Stimulated activated CD4-positive, alpha-beta T cell treated with anti-CD3 and anti-CD28 coated beads, TNF-alpha, amount 100 ng/mL, for 4 hours (primary cell): ENCODE measurements around the gene SLC6A3.
"Not testable (repeated sequence)": the region's sequence is repeated elsewhere in the genome, so short reads cannot be mapped to it uniquely, and the experiment has no call there.

Experiments
- DNase-seq, 3 experiments: peaks; one replicate each; pipeline ENCODE4 v3.0.0-alpha.2; 2020; ENCODE audit warnings: low read depth in 3 of 3

Gene SLC6A3

DNA sequence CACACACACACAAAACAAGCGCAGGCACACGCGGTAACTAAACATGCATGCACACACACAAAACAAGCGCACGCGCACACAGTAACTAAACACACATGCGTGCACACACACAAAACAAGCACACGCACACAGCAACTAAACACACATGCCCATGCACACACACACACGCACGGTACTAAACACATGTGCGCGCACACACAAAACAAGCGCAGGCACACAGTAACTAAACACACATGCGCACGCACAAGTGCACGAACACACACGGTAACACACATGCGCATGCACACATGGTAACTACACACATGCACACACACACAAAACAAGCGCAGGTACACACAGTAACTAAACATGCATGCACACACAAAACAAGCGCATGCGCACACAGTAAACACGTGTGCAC is 19.9 kb upstream of the SLC6A3 start:
- DNase-seq, result no peak

GRCh38 chr5:1464511-1464910 is 19.3 kb upstream of the SLC6A3 start:
- no peak for DNase-seq

DNA sequence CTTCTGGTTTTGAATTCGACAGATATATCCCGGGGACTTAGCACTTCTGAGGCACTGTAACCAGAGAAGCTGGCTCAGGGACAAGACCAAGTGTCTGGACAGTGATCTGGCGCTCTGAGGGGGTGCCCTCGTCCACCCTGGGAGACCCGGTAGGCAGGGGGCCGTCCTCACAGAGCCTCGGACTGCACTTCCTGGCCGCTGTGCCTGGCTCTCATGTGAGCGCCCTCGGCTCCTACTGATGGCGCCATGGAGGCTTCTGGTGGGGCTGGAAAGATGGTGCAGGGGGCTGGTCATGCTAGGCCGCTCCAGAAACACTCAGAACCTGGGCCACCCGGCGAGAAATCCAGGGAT is 18.8 kb upstream of the SLC6A3 start:
- no peak for DNase-seq

DNA sequence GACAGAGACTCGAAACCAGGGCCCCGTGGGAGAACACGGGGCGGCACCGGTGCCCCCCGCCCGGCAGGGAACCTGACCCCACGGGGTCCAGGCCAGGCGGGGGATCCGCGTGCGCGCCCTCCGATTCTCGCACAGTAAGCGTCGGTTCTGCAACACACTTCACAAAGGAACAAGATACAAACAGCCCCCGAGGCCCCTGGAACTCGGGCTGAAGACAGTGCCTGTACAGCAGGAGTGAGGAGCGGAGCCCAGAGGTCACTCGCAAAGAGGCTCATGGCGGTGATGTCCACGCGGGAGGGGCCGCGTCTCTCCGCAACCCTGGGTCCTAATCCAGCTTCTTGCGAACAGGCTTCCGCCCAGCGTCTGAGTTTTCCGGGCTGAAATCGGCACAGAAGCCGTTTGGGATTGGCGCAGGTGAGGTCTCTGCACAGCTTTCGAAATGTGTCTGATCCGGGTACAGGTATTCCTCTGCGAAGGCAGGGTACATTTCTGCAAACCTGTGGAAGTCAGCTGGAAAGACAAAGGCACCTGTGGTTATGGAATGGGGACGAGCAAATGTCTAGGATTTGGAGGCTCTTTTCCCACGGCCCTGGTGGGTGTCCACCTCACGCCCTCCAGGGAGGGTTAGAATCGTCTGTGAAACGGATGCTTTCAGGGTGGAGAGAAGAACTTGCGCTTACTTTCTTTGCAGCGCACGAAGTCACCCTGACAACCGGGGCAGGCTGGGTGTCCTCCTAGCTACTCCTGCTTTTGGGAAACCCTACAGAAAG is 18.3 kb upstream of the SLC6A3 start:
- DNase-seq, result no peak

DNA sequence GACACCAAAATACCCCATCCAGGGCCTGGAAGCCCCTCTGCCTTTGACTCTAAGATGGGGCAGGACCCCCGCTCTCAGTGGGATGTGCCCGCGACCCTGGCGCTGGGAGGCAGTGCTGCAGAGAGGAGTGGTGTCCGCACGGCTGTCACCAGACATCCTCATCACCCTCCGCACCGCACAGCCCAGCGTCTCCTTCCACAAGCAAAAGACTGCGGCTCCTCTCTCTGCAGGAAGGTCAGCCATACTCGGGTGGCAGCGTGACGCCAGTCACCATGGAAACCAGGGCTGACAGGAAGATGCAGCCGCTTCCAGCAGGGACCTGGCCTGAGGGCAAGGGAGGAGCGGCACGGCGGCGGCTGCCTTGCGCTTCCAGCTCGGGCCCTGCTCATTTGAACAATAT is 17.1 kb upstream of the SLC6A3 start:
- DNase-seq, result no peak

GRCh38 chr5:1461396-1461795 is 16.2 kb upstream of the SLC6A3 start:
- no peak for DNase-seq

- no peak for DNase-seq
Measured at GRCh38 chr5:1460054-1460682, 14.9 kb upstream of the SLC6A3 start.

- DNase-seq, result not testable (repeated sequence)
Measured at GRCh38 chr5:1459435-1459834, 14.2 kb upstream of the SLC6A3 start.

DNA sequence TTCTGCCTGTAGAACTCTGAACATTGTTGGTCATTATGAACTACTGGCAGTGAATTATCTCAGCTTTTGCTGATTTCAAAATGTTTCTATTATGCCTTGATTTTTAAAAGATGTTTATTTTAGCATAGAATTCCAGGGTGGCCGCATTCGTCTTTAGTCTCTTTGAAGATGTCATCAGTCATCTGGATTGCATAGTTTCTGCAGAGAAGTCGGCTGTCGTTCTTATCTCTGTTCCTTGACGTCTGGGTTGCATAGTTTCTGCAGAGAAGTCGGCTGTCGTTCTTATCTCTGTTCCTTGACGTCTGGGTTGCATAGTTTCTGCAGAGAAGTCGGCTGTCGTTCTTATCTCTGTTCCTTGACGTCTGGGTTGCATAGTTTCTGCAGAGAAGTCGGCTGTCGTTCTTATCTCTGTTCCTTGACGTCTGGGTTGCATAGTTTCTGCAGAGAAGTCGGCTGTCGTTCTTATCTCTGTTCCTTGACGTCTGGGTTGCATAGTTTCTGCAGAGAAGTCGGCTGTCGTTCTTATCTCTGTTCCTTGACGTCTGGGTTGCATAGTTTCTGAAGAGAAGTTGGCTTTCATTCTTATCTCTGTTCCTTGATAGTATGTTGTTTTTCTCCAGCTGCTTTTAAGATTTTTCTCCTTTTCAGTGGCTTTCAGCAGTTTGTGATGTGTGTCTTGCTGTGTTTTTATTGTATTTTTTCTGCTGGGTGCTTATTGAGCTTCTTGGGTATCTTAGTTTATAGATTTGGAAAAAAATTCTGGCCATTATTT is 11.1 kb upstream of the SLC6A3 start:
- DNase-seq, result not testable (repeated sequence)

DNA sequence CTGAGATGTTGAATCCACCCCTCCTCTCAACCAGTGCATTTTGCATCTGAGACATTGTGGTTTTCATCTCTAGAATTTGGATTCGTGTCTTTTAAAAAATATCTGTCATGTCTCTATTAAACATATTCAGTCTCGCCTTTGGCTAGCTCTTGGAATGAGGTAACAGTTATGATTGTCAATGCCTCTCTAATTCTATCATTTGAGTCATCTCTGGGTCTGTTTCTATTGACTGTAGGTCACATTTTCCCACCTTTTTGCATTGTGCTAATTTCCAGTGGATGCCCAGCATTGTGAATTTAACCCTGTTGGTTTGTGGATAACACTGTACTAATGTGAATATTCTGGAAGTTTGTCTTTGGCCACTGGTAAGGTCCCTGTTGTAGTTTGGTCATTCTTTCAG is 8.4 kb upstream of the SLC6A3 start:
- no peak for DNase-seq

GRCh38 chr5:1449081-1449630 is 3.9 kb upstream of the SLC6A3 start:
- no peak for DNase-seq

GRCh38 chr5:1448511-1449011 is 3.3 kb upstream of the SLC6A3 start:
- DNase-seq, result no peak

DNA sequence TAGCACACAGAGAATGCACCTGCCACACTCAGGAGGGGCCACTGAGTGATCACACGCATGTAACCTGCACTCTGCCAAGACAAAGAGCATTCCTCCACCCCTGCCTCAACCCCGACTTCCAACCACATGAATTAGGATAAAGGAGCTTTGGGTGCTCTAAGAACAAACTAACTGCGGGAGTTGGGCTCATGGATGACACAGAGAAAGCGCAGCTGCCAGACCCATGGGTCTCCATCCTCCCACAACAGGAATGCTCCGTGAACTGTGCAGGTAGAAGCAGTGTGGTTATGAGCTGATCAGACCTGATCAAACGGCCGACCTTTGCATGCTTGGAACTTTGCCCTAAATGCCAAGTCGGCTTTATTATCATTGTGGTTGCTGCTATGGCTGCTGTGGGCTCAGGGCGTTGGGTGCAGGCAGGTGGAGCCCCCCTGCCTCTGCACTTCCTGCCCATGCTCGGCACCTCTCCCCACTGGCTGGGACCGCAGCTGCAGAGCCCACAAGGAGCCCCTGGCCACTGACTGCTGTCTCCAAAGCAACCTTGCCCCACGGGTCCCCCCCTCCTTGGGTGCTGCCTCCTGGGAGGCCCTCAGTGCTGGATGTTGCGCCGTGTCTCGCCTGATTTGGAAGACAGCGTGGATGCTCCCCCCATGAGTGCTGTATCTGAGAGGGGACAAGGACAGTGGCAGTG is 2.6 kb upstream of the SLC6A3 start:
- no peak for DNase-seq

- no peak for DNase-seq
Measured at GRCh38 chr5:1446602-1447343, 1.5 kb upstream of the SLC6A3 start.

GRCh38 chr5:1445689-1446601 is 705 bp upstream of the SLC6A3 start:
- DNase-seq, result no peak

DNA sequence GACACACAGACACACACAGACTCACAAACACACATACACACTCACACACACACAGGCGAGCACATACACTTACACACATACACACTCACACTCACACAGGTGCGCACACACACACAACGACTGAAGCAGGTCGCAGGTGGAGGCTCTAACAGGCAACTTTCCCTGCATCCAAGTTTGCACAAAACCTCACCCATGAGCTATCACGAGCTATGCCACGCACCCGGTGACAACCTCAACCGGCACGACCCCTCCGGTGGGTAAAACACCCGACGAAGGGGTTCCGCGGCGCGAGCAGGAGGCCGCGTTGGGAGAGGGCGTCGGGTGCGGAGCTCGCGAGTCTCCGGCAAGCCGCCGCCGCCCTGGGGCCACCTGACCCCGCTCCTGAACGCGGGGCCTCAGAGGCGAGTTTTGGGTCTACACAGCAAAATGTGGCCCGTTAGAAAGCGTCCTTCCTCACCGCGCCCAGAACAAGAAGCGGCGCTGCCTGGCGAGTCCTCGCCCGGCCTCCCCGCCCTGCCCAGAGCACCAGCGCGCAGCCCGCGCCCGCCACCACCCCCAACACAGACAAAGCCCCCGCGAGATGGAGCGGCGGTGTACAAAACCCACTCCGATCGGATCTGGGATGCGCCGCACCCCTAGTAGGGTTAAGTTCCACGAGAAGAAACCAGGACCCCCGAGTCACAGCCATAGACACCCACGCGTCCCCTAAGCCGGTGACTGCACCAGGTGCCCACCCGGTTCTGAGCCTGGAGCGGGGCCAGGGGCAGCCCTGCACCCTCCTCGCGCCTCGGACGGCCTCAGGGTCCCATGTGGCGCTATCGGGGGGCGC is 665 bp downstream of the SLC6A3 start:
- DNase-seq, result no peak

GRCh38 chr5:1443991-1444360 is 1.3 kb downstream of the SLC6A3 start:
- DNase-seq, result no peak

DNA sequence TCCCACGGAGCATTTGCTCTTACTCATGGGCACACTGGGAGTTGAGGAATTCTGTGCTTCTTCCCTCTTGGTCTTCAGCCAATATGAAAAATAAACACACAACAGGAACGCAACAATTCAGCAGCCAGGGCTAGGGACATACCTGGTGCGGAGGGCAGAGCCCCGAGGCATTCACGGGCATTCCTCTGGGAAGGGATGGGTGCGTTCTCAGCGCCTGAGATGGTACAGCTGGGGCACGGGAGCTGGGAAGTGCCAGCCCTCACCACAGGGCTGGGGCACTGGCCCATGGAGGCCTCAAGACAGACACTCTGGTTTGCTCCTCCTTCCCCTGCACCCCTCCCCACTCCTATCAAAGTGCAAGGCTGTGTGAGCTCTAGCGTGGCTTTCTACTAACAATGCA is 2.1 kb downstream of the SLC6A3 start:
- no peak for DNase-seq
